GM19035 (cell line): ENCODE data around the gene COMMD6.

Experiments used
- ATAC-seq: cut with Tn5 transposase; IDR thresholded peaks from one replicate; pipeline ENCODE4 v1.9.1; 2021; ENCODE audit not compliant: unreplicated experiment

The COMMD6 gene

GRCh38 chr13:75485286-75486062 is 52.2 kb downstream of the COMMD6 start:
- ATAC-seq: no peak

GRCh38 chr13:75482820-75483079 is 54.9 kb downstream of the COMMD6 start:
- ATAC-seq: no peak

DNA sequence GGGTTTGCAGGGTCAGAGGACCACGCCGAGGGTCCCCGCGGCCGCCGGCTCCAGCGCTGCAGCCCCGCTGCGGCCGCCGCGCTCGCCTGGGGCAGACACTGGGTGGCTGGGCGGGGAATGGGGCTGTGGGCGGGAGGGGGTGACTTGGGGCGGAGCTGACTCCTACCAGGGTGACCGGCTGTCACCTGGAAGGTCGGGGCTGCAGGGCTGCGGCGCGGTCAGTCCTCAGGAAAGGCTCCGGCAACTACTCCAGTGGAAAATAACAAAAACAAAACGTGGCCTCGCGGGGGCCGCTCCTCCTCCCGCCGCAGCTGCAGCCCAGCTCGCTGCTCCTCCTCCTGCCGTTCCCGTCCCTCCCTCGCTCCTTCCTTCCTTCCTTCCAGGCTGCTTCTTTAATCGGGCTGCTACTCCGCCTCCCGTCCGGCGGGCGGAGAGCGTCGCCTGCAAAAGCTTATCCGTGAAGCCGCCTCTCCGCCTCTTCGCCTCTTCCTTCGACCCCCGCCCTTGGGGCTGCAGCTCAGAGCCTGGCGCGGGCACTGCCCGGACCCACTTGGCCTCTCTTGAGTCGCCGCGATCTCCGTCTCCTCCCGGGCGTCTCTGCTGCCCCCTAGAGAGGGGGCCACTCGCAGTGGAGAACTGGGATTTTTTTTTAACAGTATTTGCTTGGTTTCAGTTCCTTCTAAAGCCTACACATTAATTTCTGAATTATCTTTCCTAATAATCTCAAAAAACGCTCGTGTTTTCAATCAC is 55.4 kb downstream of the COMMD6 start, which contains the start of gene TBC1D4:
Gene TBC1D4, minus strand, starts transcription at position 100 of the 750 bp plus-strand sequence. CDS start 402 bp downstream, outside the sequence.
- ATAC-seq: peak; percentile 75

DNA sequence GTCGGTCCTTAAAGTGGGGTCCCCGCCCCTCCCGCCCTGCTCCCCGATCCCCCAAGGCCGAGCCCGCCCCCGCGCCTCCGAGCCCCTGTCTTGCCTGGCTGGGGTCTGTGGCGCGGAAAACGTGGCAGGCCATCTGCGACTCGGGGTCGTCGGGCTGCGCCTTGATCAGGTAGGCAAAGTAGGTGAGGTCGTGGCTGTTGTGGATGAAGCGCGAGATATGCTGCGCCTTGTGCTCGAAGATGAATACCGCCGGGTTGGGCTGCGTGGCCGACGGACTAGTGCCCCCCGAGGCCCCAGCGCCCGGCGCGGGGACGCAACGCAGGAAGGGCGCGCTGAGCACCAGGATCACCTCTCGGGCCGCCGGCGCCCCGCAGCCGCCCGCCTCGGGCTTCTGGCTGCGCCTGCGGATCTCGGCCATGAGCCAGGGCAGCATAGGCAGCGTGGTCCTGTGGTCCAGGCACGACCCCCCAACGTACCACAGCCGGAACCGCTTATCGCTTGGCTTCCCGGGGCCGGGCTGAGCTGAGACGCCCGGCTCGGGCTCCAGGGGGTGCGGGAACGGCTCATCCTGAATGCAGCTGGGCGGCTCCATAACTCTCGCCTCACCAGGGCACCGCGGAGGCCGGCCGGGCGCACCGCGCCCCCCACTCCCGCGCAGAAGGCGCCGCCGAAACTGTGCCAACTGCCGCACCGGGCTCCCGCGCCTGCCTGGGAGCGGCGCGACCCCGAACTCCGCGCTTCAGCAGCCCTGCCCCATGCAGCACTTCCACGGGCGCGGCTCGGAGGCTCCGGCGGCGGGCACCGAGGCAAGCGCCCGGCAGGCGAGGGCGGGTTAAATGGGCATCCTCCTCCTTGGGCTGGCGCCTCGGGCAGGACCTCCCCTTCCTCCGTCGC is 56.2 kb downstream of the COMMD6 start:
- peak; percentile 33 for ATAC-seq

- no peak for ATAC-seq
Measured at GRCh38 chr13:75480671-75481175, 56.9 kb downstream of the COMMD6 start.

GRCh38 chr13:75479102-75479740 is 58.4 kb downstream of the COMMD6 start:
- no peak for ATAC-seq

DNA sequence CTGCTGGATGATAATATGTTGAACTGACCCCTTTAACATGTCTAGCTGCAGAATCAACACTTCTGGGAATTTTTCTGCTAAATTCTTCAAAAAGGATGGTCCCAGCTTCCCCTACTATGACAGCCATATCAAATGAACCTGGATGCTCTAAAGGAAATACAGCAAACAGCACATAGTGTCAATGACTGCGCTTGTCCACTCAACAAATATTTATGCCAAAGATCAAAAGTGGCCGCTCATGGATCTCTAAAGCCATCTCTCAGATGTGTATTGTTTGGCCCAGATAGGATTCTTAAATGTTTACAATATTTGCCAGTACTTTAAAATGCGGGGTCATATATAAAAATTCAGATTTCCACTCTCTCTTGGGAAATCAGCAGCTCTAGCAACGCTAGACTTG is 59.0 kb downstream of the COMMD6 start:
- no peak for ATAC-seq
